ENCODE measurements around the gene RLN3.

The RLN3 gene

GRCh38 chr19:14027856-14028450, at the start of gene RLN3:
TSS of gene RLN3 (plus strand) at chr19:14028148. CDS start at chr19:14028205, 57 bp downstream.
- DNase-seq (ENCODE audit: low read depth), result no peak

GRCh38 chr19:13978351-13979243, 49.4 kb upstream of the RLN3 start:
- DNase-seq (ENCODE audit: low read depth), result peak; percentile 53

GRCh38 chr19:13979244-13979615, 48.7 kb upstream of the RLN3 start:
- DNase-seq (ENCODE audit: low read depth), result no peak

GRCh38 chr19:13979686-13980085, 48.3 kb upstream of the RLN3 start:
- no peak for DNase-seq (ENCODE audit: low read depth)

- DNase-seq (ENCODE audit: low read depth), result no peak
Observed at GRCh38 chr19:13980340-13980739, 47.6 kb upstream of the RLN3 start.

GRCh38 chr19:13981021-13981420, 46.9 kb upstream of the RLN3 start:
- no peak for DNase-seq (ENCODE audit: low read depth)

- no peak for DNase-seq (ENCODE audit: low read depth)
Observed at GRCh38 chr19:13981467-13981866, 46.5 kb upstream of the RLN3 start.

- no peak for DNase-seq (ENCODE audit: low read depth)
Observed at GRCh38 chr19:13981988-13982501, 45.9 kb upstream of the RLN3 start.

- no peak for DNase-seq (ENCODE audit: low read depth)
Observed at GRCh38 chr19:13982773-13983172, 45.2 kb upstream of the RLN3 start.

- no peak for DNase-seq (ENCODE audit: low read depth)
Observed at GRCh38 chr19:13983213-13983889, 44.6 kb upstream of the RLN3 start.

- no peak for DNase-seq (ENCODE audit: low read depth)
Observed at GRCh38 chr19:13984186-13984585, 43.8 kb upstream of the RLN3 start.

- peak; percentile 39 for DNase-seq (ENCODE audit: low read depth)
Observed at GRCh38 chr19:13984875-13985741, 42.8 kb upstream of the RLN3 start.

- no peak for DNase-seq (ENCODE audit: low read depth)
Observed at GRCh38 chr19:13985771-13986347, 42.1 kb upstream of the RLN3 start.

GRCh38 chr19:13986348-13986904, 41.5 kb upstream of the RLN3 start:
- DNase-seq (ENCODE audit: low read depth), result peak; percentile 66

- DNase-seq (ENCODE audit: low read depth), result no peak
Observed at GRCh38 chr19:13987101-13987890, 40.7 kb upstream of the RLN3 start.

GRCh38 chr19:13989487-13989886, 38.5 kb upstream of the RLN3 start:
- no peak for DNase-seq (ENCODE audit: low read depth)

- DNase-seq (ENCODE audit: low read depth), result no peak
Observed at GRCh38 chr19:13990085-13990484, 37.9 kb upstream of the RLN3 start.

GRCh38 chr19:13992025-13992424, 35.9 kb upstream of the RLN3 start:
- DNase-seq (ENCODE audit: low read depth), result no peak

GRCh38 chr19:13993590-13994300, 34.2 kb upstream of the RLN3 start:
- no peak for DNase-seq (ENCODE audit: low read depth)

Data from amniotic epithelial cell (primary cell).